ENCODE data around the gene TAS2R60.
"Not testable (repeated sequence)": the region's sequence is repeated elsewhere in the genome, so short reads cannot be mapped to it uniquely, and the experiment has no call there.

Gene TAS2R60

GRCh38 chr7:143443153-143443552 is at the start of gene TAS2R60:
Gene TAS2R60 (plus strand): TSS chr7:143443453. CDS start chr7:143443453, 0 bp downstream.
- DNase-seq (ENCODE audit: low read depth): no peak

GRCh38 chr7:143394068-143394467 is 49.2 kb upstream of the TAS2R60 start:
- no peak for DNase-seq (ENCODE audit: low read depth)

- no peak for DNase-seq (ENCODE audit: low read depth)
These were observed 48.5 kb upstream of the TAS2R60 start for GRCh38 chr7:143394777-143395176.

- no peak for DNase-seq (ENCODE audit: low read depth)
These were observed 47.8 kb upstream of the TAS2R60 start for GRCh38 chr7:143395187-143396149.

- no peak for DNase-seq (ENCODE audit: low read depth)
These were observed 47.1 kb upstream of the TAS2R60 start for GRCh38 chr7:143396182-143396581.

GRCh38 chr7:143396625-143397556 is 46.4 kb upstream of the TAS2R60 start:
- DNase-seq (ENCODE audit: low read depth): no peak

GRCh38 chr7:143397710-143398530 is 45.3 kb upstream of the TAS2R60 start:
- DNase-seq (ENCODE audit: low read depth): no peak

- DNase-seq (ENCODE audit: low read depth): no peak
These were observed 44.6 kb upstream of the TAS2R60 start for GRCh38 chr7:143398616-143399015.

GRCh38 chr7:143399151-143399550 is 44.1 kb upstream of the TAS2R60 start:
- DNase-seq (ENCODE audit: low read depth): no peak

- no peak for DNase-seq (ENCODE audit: low read depth)
These were observed 43.6 kb upstream of the TAS2R60 start for GRCh38 chr7:143399642-143400041.

- DNase-seq (ENCODE audit: low read depth): no peak
These were observed 42.0 kb upstream of the TAS2R60 start for GRCh38 chr7:143401265-143401664.

GRCh38 chr7:143402233-143402632 is 41.0 kb upstream of the TAS2R60 start:
- not testable (repeated sequence) for DNase-seq (ENCODE audit: low read depth)

GRCh38 chr7:143405173-143406001 is 37.9 kb upstream of the TAS2R60 start:
- DNase-seq (ENCODE audit: low read depth): no peak

GRCh38 chr7:143406002-143406357 is 37.3 kb upstream of the TAS2R60 start:
- DNase-seq (ENCODE audit: low read depth): no peak

- DNase-seq (ENCODE audit: low read depth): no peak
These were observed 35.7 kb upstream of the TAS2R60 start for GRCh38 chr7:143407287-143408251.

GRCh38 chr7:143408252-143408685 is 35.0 kb upstream of the TAS2R60 start:
- DNase-seq (ENCODE audit: low read depth): no peak

GRCh38 chr7:143408686-143409561 is 34.3 kb upstream of the TAS2R60 start, which contains the start of gene EPHA1:
Gene EPHA1 (minus strand): TSS chr7:143408856. CDS start chr7:143408805, 51 bp downstream.
- peak; percentile 34 for DNase-seq (ENCODE audit: low read depth)

GRCh38 chr7:143410521-143411004 is 32.7 kb upstream of the TAS2R60 start:
- no peak for DNase-seq (ENCODE audit: low read depth)

Measured in T-helper 22 cell (primary cell).